Coronary artery (tissue), 2 donors: Measurements from ENCODE around the gene NEDD4L.

Source experiments
- DNase-seq: peaks from one replicate; pipeline ENCODE4 v3.0.0-alpha.2; 2017; ENCODE audit warnings: low spot score
- H3K27ac ChIP-seq, 2 donors: fragments of 200-600 bp; sonication (generic); one replicate each; pipeline ENCODE4 v1.5.1; 2016 to 2019
- H3K4me3 ChIP-seq: fragments of 200-600 bp; sonication (generic); 2 replicates; pipeline ENCODE4 v1.5.1; 2016; ENCODE audit warnings: mild to moderate bottlenecking, moderate library complexity
- TF ChIP-seq, protein P1 (sequence below): fragments of 200-600 bp; sonication (generic); IDR thresholded peaks from one replicate; pipeline ENCODE4 v1.5.1; 2019; ENCODE audit warnings: antibody characterized with exemption

NEDD4L gene

DNA sequence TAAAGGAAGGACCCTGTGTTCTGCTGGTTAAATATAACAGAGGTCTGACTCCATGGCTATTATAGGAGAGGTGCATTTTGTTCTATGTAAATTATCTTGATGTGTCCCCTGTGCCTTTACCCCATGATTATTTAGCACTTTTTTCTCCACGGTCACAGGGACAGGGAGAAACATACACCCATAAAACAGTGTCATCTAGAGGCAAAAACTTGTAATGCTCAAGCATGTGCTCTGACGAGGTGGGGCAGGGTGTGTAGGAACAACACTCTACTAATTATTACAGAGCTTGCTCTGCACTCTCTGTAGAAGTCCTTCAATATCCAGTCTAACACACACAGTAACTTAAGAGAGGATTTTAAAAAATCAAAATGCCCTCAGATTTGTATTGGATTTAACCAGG, 187.9 kb downstream of the NEDD4L start:
- Histone ChIP-seq H3K27ac (no peak overlapping the region), H3K4me3 (no peak overlapping the region)
- DNase-seq: no peak
- TF ChIP-seq, protein P1, sequence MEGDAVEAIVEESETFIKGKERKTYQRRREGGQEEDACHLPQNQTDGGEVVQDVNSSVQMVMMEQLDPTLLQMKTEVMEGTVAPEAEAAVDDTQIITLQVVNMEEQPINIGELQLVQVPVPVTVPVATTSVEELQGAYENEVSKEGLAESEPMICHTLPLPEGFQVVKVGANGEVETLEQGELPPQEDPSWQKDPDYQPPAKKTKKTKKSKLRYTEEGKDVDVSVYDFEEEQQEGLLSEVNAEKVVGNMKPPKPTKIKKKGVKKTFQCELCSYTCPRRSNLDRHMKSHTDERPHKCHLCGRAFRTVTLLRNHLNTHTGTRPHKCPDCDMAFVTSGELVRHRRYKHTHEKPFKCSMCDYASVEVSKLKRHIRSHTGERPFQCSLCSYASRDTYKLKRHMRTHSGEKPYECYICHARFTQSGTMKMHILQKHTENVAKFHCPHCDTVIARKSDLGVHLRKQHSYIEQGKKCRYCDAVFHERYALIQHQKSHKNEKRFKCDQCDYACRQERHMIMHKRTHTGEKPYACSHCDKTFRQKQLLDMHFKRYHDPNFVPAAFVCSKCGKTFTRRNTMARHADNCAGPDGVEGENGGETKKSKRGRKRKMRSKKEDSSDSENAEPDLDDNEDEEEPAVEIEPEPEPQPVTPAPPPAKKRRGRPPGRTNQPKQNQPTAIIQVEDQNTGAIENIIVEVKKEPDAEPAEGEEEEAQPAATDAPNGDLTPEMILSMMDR: no peak

- Histone ChIP-seq H3K27ac (no peak overlapping the region), H3K4me3 (no peak overlapping the region)
- TF ChIP-seq, protein P1: no peak
- DNase-seq: no peak
Measured at GRCh38 chr18:58232668-58233067, 188.6 kb downstream of the NEDD4L start.

DNA sequence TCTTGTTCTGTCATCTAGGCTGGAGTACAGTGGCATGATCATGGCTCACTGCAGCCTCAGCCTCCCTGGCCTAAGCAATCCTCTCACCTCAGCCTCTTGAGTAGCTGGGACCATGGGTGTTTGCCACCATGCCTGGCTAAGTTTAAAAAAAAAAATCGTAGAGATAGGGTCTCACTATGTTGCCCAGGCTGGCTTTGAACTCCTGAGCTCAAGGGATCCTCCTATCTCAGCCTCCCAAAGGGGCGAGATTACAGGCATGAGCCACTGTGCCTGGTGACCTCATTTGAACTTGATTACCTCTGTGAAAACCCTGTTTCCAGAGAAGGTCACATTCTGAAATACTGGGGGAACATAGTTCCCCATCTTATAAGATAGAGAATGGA, 190.3 kb downstream of the NEDD4L start:
- Histone ChIP-seq H3K27ac (no peak overlapping the region), H3K4me3 (no peak overlapping the region)
- DNase-seq: no peak
- TF ChIP-seq, protein P1: no peak

- Histone ChIP-seq H3K4me3 (no peak overlapping the region), H3K27ac (no peak overlapping the region)
- TF ChIP-seq, protein P1: no peak
- DNase-seq: no peak
Measured at GRCh38 chr18:58235001-58235436, 191.0 kb downstream of the NEDD4L start.

- Histone ChIP-seq H3K4me3 (no peak overlapping the region), H3K27ac (no peak overlapping the region)
- no peak for DNase-seq
- TF ChIP-seq, protein P1: no peak
Measured at GRCh38 chr18:58239879-58240278, 195.9 kb downstream of the NEDD4L start.

DNA sequence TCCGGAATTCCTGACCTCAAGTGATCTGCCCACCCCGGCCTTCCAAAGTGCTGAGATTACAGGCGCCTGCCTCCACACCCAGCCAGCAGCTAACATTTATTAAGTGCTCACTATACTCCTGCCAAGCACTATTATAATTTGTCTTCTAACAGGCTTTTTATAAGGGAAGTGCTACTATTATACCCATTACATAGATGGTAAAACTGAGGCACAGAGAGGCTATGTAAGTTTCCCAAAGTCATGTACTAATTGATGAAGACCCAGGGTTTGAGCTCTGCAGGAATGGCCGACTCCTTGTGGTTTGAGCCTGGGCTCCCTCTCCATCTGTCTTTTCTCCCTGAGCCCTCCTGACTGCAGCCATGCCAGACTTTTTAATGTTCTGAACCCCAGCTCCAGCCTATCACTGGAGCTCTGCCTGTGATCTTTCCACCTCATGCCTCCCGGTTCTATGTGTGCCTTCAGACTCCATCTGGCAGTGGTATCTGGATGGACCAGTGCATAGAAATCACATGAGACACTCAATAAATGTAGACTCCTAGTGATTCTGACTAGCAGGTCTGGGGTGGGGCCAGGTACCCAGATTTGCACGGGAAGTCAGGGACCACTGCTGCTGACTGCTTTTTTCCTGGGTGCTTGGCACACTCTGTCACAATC, 197.1 kb downstream of the NEDD4L start:
- DNase-seq: no peak
- Histone ChIP-seq H3K4me3 (no peak overlapping the region), H3K27ac (no peak overlapping the region)
- TF ChIP-seq, protein P1: no peak

DNA sequence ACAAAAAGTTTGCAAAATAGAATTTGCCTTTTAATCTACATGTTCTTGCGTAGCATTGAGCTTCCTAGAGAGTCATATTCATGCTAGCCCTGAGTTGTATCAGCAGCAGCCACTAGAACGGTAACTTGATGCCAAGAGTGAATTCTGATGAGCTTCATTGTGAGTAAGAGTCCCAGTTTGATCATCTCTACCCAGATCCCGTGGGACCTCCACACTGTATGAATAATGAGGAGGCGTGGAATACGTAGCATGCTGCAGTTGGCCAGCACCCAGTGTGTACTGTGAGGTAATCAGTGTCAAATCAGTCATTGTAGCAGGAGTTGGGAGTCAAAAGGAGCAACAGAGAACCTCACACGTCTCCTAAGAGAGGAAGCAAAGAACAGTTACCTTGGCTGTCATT, 197.9 kb downstream of the NEDD4L start:
- Histone ChIP-seq H3K27ac (no peak overlapping the region), H3K4me3 (no peak overlapping the region)
- DNase-seq: no peak
- TF ChIP-seq, protein P1: no peak
